Testis (tissue), 3 donors: ENCODE measurements around the gene CYREN. TPM values are rescaled to one million over a fixed set of nuclear protein-coding genes. Genes with fewer than 3 reads are reported as not detected.
A peak's percentile ranks its signal among the peaks of the same experiment; 100 is the strongest.

Experiments
- DNase-seq: peaks from one replicate; pipeline ENCODE4 v3.0.0-alpha.2; 2019
- H3K27ac ChIP-seq, 2 donors: fragments of 200-600 bp; sonication (generic); one replicate each; pipeline ENCODE4 v1.5.1; 2019
- H3K27me3 ChIP-seq: fragments of 200-600 bp; sonication (generic); one replicate; pipeline ENCODE4 v1.5.1; 2019
- H3K36me3 ChIP-seq: fragments of 200-600 bp; sonication (generic); one replicate; pipeline ENCODE4 v1.5.1; 2017; ENCODE audit warnings: low read depth; ENCODE audit errors: missing control alignments
- H3K4me1 ChIP-seq: fragments of 200-600 bp; sonication (generic); one replicate; pipeline ENCODE4 v1.5.1; 2019
- H3K4me3 ChIP-seq, 2 donors: fragments of 200-600 bp; sonication (generic); one replicate each; pipeline ENCODE4 v1.5.1; 2017 to 2019
- H3K9me3 ChIP-seq: fragments of 200-600 bp; sonication (generic); one replicate; pipeline ENCODE4 v1.5.1; 2017
- POLR2A ChIP-seq: fragments of 450-650 bp; IDR thresholded peaks from one replicate; pipeline ENCODE4 v1.6.1; 2017; ENCODE audit warnings: antibody characterized with exemption, mild to moderate bottlenecking, moderate library complexity
- WGBS, 2 donors: methylation state at CpG; one replicate each; pipeline ENCODE4 v1.1.5; 2018; 5-methylcytosine and 5-hydroxymethylcytosine counted together
- intact Hi-C: fragments of 100-400 bp; cut with DNase I; formaldehyde crosslinking; loops from one replicate; pipeline ENCODE4 v1.15.1; 2023; ENCODE audit warnings: low total_unique reads
- polyA plus RNA-seq: library from polyadenylated mRNA; stranded (reverse); fragments of 350-450 nt; fragmentation: Illumina TruSeq; extraction: RNeasy Lipid Tissue Mini Kit (QIAGEN cat#74804); gene quantifications from one replicate; pipeline ENCODE4 v1.2.3, GENCODE V29; 2014; ENCODE audit warnings: low read depth, low replicate concordance; ENCODE audit not compliant: insufficient read depth
- total RNA-seq, 2 donors: library from RNA; depleted of rRNA; stranded (reverse); fragments of >200 nt; gene quantifications; one replicate each; pipeline ENCODE4 v1.2.3, GENCODE V29; 2016
- TF ChIP-seq, protein P1 (sequence below), 3 experiments: fragments of 450-650 bp in 2 of 3; fragments of 200-600 bp in 1 of 3; sonication (generic) in 1 of 3; IDR thresholded peaks; one replicate each; pipeline ENCODE4 v1.5.1; 2016 to 2019; ENCODE audit warnings: antibody characterized with exemption in 3 of 3, mild to moderate bottlenecking in 2 of 3, moderate library complexity in 1 of 3

CYREN gene
- total and polyA plus RNA-seq, 3 donors from 2014 or later: 36.3 to 47.3 (median 44.3) TPM

DNA sequence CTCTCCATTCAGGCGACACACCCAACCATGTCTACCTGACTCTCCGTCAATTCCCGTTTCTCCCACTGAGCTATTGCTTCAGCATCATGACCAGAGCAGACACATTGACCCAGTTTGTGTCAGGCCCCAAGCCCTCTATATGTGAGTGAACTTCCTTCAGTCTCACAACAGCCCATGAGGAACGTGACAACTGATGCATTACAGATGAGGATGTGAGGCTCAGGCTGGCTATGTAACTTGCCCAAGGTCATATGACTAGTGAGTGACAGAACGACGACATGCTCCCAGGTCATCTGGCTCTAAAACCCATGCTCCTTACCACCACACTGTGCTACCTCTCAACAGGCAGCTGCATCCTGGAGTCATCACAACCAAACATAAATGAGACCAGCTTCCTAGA, 19.0 kb downstream of the CYREN start:
- no peak for DNase-seq
- H3K27ac ChIP-seq: no peak overlapping the region
- TF ChIP-seq, protein P1, sequence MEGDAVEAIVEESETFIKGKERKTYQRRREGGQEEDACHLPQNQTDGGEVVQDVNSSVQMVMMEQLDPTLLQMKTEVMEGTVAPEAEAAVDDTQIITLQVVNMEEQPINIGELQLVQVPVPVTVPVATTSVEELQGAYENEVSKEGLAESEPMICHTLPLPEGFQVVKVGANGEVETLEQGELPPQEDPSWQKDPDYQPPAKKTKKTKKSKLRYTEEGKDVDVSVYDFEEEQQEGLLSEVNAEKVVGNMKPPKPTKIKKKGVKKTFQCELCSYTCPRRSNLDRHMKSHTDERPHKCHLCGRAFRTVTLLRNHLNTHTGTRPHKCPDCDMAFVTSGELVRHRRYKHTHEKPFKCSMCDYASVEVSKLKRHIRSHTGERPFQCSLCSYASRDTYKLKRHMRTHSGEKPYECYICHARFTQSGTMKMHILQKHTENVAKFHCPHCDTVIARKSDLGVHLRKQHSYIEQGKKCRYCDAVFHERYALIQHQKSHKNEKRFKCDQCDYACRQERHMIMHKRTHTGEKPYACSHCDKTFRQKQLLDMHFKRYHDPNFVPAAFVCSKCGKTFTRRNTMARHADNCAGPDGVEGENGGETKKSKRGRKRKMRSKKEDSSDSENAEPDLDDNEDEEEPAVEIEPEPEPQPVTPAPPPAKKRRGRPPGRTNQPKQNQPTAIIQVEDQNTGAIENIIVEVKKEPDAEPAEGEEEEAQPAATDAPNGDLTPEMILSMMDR (IDR thresholded peaks at IDR 0.05): no peak
- TF ChIP-seq POLR2A: no peak
- H3K9me3 ChIP-seq: no peaks in the 10 kb centered on the region
- WGBS, 2 donors: 82 to 88% methylated on average over 5 to 6 of the region's 6 CpGs
- peaks cover 8% of the 10 kb centered on the region for H3K4me1 ChIP-seq
- no peaks in the 10 kb centered on the region for H3K36me3 ChIP-seq
- H3K27me3 ChIP-seq: no peaks in the 10 kb centered on the region
- H3K4me3 ChIP-seq: no peak overlapping the region
- intact Hi-C loops: no loop called here

DNA sequence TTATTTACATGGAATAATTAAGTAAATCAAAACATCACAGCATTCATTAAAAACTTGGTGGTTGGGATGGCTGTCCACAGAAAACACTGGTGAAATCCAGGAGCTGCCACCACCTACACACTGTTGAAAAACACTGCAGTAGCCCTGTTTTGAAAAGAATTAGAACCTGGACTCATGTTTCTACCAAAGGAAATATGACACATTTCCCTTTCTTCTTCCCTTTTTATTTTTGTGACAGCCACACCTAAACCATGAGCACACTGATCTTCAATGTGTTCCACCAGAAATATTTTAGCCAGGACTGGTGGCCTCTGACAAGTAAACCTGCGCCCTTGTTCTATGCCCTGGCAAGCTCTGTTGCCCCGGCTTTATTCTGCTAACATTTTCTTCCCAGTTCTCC, 19.4 kb downstream of the CYREN start:
- WGBS, 2 donors: 81 to 90% methylated on average over 2 of the region's 2 CpGs
- Histone ChIP-seq H3K36me3 (no peaks in the 10 kb centered on the region), H3K27me3 (no peaks in the 10 kb centered on the region), H3K4me1 (peaks cover 8% of the 10 kb centered on the region), H3K27ac (peak overlapping the region in 1 of 2 donors; percentile 95), H3K9me3 (no peaks in the 10 kb centered on the region), H3K4me3 (no peak overlapping the region)
- no peak for TF ChIP-seq POLR2A
- TF ChIP-seq, protein P1 (IDR thresholded peaks at IDR 0.05): no peak
- DNase-seq: no peak
- intact Hi-C loops: no loop called here

DNA sequence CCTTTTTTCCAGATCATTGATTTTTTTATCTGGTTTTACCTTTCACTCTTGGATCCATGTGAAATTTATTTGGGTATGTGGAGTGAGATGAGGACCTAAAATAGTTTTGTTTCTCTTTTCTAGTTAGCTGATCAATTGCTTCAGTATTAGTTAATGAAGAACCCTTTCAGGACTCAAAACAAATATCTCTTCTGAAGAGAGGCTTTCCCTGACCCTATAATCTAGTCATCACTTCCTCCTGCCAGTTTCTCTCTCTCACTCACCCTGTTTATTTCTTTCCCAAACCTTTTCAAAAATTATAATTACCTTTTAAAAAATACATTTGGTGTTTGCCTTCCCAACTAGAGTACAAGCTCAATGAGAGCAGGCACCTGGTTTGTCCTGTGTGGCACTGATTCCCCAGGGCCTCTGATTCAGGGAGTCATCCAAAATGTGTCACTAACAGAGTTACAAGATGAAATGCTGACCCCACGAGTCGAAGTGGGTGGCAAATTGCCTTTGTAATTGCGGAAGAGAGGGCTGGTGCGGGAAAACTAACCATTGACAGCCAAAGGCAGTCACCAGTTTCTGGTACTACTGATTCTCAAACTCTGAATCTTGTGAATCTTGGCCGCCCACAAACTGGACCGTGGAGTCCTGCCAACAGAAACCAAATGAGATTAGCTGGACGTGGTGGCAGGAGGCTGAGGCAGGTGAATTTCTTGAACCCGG, 20.3 kb downstream of the CYREN start:
- no peaks in the 10 kb centered on the region for H3K27me3 ChIP-seq
- no peak for DNase-seq
- TF ChIP-seq, protein P1 (IDR thresholded peaks at IDR 0.05): no peak
- no peak for TF ChIP-seq POLR2A
- H3K4me3 ChIP-seq: no peak overlapping the region
- WGBS, 2 donors: 54 to 59% methylated on average over 8 of the region's 8 CpGs
- peak overlapping the region in 1 of 2 donors; percentile 95 for H3K27ac ChIP-seq
- intact Hi-C loops: no loop called here
- no peaks in the 10 kb centered on the region for H3K9me3 ChIP-seq
- H3K4me1 ChIP-seq: peaks cover 8% of the 10 kb centered on the region
- H3K36me3 ChIP-seq: no peaks in the 10 kb centered on the region

DNA sequence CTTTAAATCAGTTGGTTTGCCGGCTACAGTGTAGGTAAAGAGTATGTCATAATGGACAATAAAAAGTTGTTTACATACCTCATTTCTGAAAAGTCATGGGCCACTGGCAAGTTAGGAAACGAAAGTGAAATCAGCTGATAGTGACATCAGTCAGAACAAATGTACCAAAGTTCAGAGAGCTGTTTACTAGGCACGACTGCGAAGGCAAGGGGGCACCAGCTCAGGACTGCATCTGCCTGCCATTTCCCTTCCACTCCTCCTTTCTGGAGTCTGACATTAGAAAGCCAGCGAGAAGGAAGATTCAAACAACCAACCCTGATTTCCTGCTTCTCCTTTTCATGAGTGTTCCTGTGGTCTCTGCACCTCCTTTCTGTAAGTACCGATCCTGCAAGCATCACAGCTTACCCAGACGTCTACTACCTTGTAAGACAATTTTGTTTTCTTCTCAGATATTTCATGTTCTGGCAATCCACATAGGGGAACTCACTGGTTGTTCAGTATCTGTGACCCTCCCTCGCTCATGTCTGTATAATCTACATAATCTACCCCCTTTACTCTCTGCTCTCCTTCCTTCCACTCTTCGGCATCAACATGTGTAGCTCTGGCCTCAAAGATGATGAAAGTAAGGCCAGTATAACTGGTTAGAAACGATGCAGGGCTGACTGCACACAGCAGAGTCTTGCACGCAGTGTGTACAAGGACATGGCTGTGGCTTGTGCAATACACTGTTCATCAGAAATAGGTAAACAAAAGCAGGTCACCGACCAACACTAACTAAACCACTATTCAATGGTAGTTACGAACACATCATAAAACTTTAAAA, 22.4 kb downstream of the CYREN start, which contains the start of gene TMEM140:
TMEM140 (plus strand) TSS at position 174 of the 823 bp plus-strand sequence. CDS start 16,370 bp downstream, outside the sequence.
- Histone ChIP-seq H3K27ac (peak within 1 kb of the TSS; percentile 84 to 95), H3K4me3 (peak within 1 kb of the TSS; percentile 33 to 50), H3K36me3 (no peaks in the 10 kb centered on the region), H3K4me1 (peaks cover 14% of the 10 kb centered on the region), H3K27me3 (no peaks in the 10 kb centered on the region), H3K9me3 (no peaks in the 10 kb centered on the region)
- no peak for TF ChIP-seq POLR2A
- TF ChIP-seq, protein P1 (IDR thresholded peaks at IDR 0.05): no peak
- peak; percentile 55 for DNase-seq
- intact Hi-C loops: no loop called here
- 45 to 50% methylated on average over 13 of the region's 13 CpGs for WGBS, 2 donors
